MM.1S (cell line): ENCODE measurements around the gene SERPINA12.

Experiments used
- EZH2 ChIP-seq: fragments of 300-600 bp; sonication (generic); optimal IDR thresholded peaks from 2 replicates; pipeline ENCODE3; 2017; ENCODE audit warnings: low read depth, mild to moderate bottlenecking, antibody characterized with exemption, low read length, mixed read lengths
- EZH2phosphoT487 ChIP-seq: fragments of 300-600 bp; sonication (generic); IDR thresholded peaks from 2 replicates; pipeline ENCODE4 v1.6.1; 2018; ENCODE audit warnings: antibody characterized with exemption, low read length
- TF ChIP-seq, protein P1 (sequence below): fragments of 300-600 bp; sonication (generic); IDR thresholded peaks from 2 replicates; pipeline ENCODE4 v1.5.1; 2016; ENCODE audit warnings: antibody characterized with exemption, low read length, mixed read lengths

DNA sequence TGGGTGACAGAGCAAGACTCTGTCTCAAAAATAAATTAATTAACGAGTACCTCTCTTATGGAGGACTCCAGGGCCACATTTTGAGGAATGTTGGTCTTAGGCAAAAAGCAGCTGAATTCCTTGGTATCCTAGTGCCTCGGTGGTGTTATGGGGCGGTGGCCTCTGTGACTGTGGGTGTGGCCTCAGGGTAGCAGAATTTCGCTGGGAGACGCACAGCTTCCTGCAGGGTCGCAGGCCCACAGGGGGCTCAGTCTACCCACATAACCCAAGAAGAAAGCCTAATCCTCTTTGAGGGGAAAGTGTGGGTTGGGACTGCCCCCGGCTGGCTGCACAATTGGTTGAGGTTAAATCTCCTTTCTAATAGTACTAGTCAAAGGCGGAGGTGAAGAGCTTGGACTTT lies 40.8 kb upstream of the SERPINA12 start:
- TF ChIP-seq, protein P1, sequence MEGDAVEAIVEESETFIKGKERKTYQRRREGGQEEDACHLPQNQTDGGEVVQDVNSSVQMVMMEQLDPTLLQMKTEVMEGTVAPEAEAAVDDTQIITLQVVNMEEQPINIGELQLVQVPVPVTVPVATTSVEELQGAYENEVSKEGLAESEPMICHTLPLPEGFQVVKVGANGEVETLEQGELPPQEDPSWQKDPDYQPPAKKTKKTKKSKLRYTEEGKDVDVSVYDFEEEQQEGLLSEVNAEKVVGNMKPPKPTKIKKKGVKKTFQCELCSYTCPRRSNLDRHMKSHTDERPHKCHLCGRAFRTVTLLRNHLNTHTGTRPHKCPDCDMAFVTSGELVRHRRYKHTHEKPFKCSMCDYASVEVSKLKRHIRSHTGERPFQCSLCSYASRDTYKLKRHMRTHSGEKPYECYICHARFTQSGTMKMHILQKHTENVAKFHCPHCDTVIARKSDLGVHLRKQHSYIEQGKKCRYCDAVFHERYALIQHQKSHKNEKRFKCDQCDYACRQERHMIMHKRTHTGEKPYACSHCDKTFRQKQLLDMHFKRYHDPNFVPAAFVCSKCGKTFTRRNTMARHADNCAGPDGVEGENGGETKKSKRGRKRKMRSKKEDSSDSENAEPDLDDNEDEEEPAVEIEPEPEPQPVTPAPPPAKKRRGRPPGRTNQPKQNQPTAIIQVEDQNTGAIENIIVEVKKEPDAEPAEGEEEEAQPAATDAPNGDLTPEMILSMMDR = no peak
- TF ChIP-seq EZH2 (no peak), EZH2phosphoT487 (no peak)
